Kidney epithelial cell (primary cell): ENCODE measurements around the gene LIM2. TPM values are rescaled to one million over a fixed set of nuclear protein-coding genes. Genes with fewer than 3 reads are reported as not detected.

Experiments used
- DNase-seq: peaks from one replicate; pipeline ENCODE4 v3.0.0-alpha.2; 2010; ENCODE audit warnings: low read depth
- H3K27me3 ChIP-seq: 2 replicates; pipeline ENCODE4 v1.6.0; 2011; ENCODE audit warnings: low read length; ENCODE audit not compliant: control insufficient read depth, insufficient read depth
- H3K36me3 ChIP-seq: 2 replicates; pipeline ENCODE4 v1.5.1; 2011; ENCODE audit warnings: low read length; ENCODE audit not compliant: control insufficient read depth, insufficient read depth
- H3K4me3 ChIP-seq: 2 replicates; pipeline ENCODE4 v1.5.1; 2011; ENCODE audit warnings: low read depth, mild to moderate bottlenecking, control low read depth, low read length
- total RNA-seq: library from RNA; depleted of rRNA; stranded (reverse); fragments of >200 nt; gene quantifications from 2 replicates; pipeline ENCODE4 v1.2.3, GENCODE V29; 2015
- TF ChIP-seq, protein P1 (sequence below): IDR thresholded peaks from 2 replicates; pipeline ENCODE4 v1.5.1; 2011; ENCODE audit warnings: mild to moderate bottlenecking, moderate library complexity, low read length, control low read depth, inconsistent platforms; ENCODE audit not compliant: insufficient read depth, poor library complexity, severe bottlenecking

LIM2 gene
- total RNA-seq = not detected in 2 replicates

DNA sequence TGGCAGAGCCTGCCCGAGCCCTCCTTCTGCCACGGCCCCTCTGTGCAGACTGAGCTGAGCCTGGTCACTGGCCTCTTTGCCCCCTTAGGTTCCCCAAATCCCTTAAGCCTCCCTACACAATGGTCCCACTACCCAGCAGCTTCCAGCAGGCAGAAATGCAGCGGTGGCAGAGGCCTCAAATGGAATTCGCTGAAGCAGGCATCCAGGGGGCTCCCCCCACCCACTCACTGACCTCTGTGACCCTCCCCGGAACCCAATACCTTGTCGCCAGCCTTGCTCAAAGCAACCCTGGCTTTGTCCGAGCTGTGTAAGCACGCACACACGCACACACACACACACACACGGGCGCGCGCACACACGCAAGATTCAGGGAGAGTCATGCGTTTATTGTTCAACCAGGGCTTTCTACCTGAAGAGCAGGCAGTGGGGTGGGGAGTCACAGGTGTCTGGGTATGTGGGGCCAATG is at the start of gene LIM2:
Gene LIM2 (minus strand): TSS at position 51 of the 466 bp plus-strand sequence. CDS start 531 bp downstream, outside the sequence.
- DNase-seq = no peak
- no peak within 1 kb of the TSS for H3K4me3 ChIP-seq
- no peaks in the 10 kb centered on the region for H3K27me3 ChIP-seq
- TF ChIP-seq, protein P1, sequence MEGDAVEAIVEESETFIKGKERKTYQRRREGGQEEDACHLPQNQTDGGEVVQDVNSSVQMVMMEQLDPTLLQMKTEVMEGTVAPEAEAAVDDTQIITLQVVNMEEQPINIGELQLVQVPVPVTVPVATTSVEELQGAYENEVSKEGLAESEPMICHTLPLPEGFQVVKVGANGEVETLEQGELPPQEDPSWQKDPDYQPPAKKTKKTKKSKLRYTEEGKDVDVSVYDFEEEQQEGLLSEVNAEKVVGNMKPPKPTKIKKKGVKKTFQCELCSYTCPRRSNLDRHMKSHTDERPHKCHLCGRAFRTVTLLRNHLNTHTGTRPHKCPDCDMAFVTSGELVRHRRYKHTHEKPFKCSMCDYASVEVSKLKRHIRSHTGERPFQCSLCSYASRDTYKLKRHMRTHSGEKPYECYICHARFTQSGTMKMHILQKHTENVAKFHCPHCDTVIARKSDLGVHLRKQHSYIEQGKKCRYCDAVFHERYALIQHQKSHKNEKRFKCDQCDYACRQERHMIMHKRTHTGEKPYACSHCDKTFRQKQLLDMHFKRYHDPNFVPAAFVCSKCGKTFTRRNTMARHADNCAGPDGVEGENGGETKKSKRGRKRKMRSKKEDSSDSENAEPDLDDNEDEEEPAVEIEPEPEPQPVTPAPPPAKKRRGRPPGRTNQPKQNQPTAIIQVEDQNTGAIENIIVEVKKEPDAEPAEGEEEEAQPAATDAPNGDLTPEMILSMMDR = no peak
- H3K36me3 ChIP-seq = no peaks in the 10 kb centered on the region

DNA sequence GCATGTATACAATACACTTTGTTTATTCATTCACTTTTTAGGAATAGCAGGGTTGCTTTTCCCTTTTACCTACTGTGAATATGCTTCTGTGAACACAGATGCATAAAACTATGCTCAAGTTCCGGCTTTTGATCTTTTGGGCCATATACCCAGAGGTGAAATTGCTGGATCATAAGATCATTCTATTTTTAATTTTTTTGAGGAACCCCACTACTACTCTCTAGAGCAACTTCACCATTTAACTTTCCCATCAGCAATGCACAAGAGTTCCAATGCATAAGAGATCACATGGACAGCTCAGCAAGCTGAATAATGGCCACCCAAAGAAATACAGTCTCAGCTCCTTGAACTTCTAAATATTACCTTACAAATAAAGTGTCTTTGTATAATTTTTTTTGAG is 46.7 kb upstream of the LIM2 start:
- Histone ChIP-seq H3K27me3 (no peaks in the 10 kb centered on the region), H3K4me3 (no peak overlapping the region), H3K36me3 (no peaks in the 10 kb centered on the region)
- TF ChIP-seq, protein P1 = no peak
- no peak for DNase-seq

GRCh38 chr19:51433043-51433442 is 45.3 kb upstream of the LIM2 start:
- no peak for DNase-seq
- Histone ChIP-seq H3K27me3 (no peaks in the 10 kb centered on the region), H3K4me3 (no peak overlapping the region), H3K36me3 (no peaks in the 10 kb centered on the region)
- TF ChIP-seq, protein P1 = no peak

- Histone ChIP-seq H3K27me3 (no peaks in the 10 kb centered on the region), H3K36me3 (no peaks in the 10 kb centered on the region), H3K4me3 (no peak overlapping the region)
- TF ChIP-seq, protein P1 = no peak
- no peak for DNase-seq
Observed at GRCh38 chr19:51431124-51431523, 43.4 kb upstream of the LIM2 start.

DNA sequence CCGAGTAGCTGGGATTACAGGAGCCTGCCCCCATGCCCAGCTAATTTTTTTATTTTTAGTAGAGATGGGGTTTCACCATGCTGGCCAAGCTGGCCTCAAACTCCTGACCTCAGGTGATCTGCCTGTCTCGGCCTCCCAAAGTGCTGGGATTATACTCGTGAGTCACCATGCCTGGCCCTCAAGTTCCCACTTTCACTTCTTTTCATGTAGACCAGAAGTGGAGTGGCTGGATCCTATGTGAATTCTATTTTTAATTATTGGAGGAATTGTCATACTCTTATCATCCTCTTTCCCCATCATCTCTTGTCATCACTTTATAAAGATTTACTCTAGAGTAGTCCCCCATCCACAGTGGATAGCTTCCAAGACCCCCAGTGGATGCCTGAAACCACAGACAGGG is 42.4 kb upstream of the LIM2 start:
- TF ChIP-seq, protein P1 = no peak
- no peaks in the 10 kb centered on the region for H3K36me3 ChIP-seq
- no peak for DNase-seq
- H3K27me3 ChIP-seq = no peaks in the 10 kb centered on the region
- H3K4me3 ChIP-seq = no peak overlapping the region

DNA sequence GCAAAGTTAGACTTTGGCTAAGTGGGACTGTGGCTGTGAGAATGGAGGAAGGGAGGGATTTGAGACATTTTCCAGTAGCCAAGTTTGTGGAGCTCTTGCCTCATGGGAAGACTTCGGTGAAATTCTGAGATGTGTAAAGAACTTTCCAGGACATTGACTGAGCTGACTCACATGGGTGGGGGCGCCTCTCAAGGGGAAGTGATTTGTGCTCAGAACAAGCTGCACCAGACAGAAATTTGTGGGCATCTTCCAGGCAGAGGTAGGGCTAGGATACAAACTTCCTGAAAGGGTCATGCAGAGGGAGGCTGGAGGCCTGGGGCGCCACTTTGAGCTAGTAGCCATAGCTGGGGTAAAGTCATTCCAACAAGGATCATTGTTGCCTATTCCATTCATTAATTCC is 39.4 kb upstream of the LIM2 start:
- H3K4me3 ChIP-seq = no peak overlapping the region
- no peaks in the 10 kb centered on the region for H3K27me3 ChIP-seq
- TF ChIP-seq, protein P1 = no peak
- DNase-seq = no peak
- no peaks in the 10 kb centered on the region for H3K36me3 ChIP-seq
